Activated CD4-positive, alpha-beta T cell treated with anti-CD3 and anti-CD28 coated beads for 4 hours (primary cell): Measurements from ENCODE around the gene RNF208.
"Not testable (repeated sequence)": the region's sequence is repeated elsewhere in the genome, so short reads cannot be mapped to it uniquely, and the experiment has no call there.

Experiments used
- DNase-seq, 2 donors: peaks; one replicate each; pipeline ENCODE4 v3.0.0-alpha.2; 2020

Gene RNF208, protein sequence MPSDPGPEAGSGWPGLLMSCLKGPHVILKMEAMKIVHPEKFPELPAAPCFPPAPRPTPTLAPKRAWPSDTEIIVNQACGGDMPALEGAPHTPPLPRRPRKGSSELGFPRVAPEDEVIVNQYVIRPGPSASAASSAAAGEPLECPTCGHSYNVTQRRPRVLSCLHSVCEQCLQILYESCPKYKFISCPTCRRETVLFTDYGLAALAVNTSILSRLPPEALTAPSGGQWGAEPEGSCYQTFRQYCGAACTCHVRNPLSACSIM

DNA sequence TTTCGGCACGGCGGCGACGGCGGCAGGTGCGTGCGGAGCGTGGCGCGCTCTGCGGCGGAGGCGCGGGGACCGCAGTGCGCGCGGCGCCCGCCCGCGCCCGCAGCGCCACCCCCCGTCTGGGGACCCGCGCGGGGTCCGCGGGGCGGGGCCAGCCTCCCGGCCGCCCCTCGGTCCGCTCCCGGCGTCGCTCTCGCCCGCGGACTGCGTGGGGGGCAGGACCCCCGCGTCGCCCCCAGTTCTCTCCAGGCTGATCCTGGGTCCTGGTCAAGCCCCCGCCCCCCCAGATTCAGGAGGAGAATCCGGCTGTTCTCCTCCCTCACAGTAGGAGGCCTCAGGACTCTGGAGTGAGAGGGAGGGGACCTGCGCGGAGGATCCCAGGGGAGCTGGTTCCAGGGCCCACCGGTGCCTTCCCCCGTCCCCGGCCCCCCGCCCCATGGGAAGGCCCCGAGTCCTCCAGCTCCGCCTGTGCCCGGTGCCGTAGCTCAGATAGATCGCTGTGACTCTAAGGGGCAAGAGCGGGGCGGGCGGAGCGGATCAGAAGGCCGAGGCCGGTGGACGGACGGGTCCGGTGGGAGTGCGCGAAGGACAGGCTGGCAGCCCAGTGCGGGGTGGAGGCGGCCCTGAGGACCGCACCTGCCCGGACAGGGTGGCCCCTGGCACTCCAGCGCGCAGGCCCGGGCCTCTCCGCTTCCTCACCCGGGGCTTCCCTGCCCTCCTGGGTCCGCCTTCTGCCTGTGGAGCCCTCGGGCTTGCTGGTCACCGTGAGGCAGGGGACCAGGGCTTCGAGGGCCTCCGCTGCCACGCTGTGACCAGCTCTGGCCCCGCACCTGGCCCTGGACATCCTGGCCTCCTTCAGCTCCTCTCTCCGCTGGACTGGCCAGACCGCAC, at the start of gene RNF208:
Gene RNF208 (minus strand): TSS at position 51 of the 888 bp plus-strand sequence. CDS start 1,028 bp downstream, outside the sequence.
- no peak for DNase-seq

DNA sequence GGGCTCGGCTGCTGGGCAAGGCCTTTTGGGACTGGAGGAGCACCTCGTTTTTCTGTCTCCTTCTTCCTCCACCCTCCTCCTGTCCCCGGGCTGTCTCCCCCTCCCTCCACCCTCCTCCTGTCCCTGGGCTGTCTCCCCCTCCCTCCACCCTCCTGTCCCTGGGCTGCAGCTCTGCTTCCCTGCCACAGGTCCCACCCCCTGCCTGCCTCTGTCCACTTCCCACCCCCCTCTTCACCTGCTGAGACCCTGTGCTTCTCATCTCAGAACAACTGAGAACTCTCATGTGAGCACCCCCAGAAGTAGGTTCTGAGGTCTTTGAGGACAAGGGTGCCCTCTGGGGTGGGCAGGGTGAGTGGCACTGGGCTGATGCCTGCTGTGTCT, 49.6 kb upstream of the RNF208 start:
- no peak for DNase-seq

DNA sequence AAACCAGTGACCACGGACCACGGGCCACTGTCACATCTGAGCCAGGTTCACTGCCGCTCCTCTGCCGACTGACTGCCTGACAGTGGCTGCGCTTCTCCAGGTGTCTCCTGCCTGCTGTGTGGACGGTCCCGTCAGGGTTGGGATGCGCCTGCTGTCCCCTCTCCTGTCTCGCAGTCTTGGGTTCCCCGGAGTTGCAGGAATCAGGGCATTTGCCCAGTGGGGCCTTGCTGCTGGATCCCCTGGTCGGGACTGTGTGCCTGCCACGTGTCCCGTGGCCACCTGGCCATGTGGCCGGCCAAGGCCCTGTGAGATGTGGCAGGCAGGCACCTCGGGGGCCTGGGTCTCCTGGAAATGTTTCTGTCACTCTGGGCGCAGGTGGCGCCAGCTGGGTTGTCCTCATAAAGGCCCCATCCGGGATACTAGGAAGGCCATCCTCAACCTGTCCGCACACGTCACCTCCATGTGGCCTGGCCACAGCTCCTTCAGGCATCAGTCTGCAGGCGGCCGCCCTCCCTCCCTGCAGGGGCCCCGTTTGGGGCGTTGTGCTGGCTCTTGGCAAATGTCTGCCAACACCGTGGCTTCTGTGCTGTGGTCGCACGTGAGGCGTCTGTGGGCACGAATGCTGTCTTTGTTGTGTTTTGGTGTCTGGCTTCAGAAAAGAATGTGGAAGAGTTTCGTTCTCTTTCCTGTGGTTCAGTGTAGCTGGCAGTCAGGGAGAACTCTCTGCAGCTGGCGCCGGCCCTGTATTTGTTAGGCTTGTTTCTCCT, 49.1 kb upstream of the RNF208 start:
- DNase-seq = no peak

DNA sequence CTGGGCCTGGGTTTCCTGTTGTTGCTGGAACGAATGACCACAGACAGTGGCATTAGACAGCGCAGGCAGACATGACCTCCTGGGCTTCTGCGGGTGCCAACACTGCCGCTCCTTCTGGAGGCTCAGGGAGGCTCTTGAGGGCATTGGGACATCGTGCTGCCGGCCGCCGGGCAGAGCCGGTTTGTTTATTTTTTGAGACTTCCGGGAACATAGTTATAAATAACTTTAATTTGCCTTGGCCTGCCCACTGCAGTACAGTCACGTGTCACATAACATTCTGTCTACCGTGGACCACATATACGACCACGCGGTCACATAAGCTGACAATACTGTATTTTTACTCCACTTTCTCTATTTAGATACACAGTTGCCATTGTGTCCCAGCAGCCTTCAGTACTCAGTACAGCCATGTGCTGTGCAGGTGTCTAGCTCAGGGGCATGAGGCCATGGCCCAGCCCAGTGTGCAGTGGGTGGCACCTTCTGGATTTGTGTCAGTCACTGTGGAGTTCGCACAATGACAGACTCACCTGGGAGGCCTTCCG, 47.3 kb upstream of the RNF208 start:
- DNase-seq = no peak

DNA sequence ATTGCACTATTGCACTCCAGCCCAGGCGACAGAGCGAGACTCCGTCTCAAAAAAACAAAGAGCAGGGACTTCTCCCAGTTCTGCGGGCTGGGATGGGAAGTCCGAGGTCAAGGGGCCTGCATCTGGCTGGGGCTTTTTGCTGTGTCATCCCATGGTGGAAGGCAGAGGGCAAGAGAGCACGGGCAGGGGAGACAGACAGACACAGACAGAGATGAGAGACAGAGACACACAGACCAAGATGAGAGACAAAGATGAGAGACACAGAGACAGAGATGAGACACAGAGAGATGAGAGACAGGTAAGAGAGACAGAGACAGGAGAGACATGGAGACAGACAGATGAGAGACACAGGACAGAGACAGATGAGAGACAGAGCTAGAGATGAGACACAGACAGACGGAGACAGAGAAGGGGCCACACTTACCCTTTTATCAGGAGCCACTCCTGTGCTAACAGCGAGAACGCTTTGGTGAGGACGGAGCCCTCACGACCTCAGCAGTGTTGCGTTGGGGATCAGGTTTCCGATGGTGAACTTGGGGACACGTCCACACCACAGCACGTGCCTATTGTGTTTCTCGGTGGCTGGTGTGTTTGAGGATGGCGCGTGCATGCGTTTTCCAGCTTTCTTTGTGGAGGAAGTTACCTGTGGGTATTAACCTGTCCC, 46.6 kb upstream of the RNF208 start:
- no peak for DNase-seq

DNA sequence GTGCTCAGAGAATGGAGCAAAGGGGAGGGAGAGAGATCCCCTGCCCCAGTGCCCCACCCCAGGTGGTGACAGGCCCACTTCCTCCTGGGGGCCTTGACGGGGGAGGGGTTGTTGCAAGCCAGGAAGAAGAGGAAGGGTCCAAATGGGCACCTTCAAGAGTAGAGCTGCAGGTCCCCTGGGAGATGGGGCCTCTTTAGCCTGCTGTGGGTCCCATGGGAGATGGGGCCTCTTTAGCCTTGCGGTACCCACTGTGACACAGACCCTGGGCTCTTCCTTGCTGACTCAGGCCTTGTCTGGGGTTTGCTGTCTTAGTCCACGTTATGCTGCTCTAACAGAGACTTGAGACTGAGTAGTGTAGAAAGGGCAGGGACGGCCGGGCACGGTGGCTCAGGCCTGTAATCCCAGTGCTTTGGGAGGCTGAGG, 45.9 kb upstream of the RNF208 start:
- DNase-seq = no peak

DNA sequence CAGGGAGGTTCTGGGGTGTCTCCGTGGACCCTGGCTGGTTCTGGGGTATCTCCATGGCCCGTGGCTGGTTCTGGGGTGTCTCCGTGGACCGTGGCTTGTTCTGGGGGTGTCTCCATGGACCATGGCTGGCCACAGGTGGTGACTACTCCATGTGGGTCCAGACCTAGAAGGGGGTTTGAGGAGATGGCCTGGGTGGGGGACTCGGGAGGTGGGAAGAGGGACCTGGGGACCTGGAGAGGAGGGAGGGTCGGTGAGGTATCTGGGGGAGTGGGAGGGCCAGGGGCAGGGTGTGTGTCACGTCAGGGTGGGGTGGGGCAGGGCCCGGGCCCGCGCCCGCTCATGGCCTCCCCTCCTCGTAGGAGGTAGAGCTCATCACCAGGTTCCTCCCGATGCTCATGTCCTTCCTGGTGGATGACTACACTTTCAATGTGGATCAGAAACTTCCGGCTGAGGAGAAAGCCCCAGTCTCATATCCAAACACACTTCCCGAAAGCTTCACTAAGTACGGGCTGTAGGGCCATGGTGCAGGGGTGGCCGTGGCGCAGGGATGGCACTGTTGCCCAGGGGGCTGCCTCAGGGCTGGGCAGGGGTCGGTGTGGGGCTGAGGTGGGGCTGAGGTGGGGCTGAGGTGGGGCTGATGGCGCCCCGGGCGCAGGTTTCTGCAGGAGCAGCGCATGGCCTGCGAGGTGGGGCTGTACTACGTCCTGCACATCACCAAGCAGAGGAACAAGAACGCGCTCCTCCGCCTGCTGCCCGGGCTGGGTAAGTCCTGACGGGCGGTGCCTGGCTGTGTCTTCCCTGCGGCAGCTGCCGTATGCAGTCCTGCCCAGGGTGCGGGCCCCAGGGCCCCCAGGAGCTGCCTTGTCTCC, 44.8 kb upstream of the RNF208 start:
- no peak for DNase-seq

DNA sequence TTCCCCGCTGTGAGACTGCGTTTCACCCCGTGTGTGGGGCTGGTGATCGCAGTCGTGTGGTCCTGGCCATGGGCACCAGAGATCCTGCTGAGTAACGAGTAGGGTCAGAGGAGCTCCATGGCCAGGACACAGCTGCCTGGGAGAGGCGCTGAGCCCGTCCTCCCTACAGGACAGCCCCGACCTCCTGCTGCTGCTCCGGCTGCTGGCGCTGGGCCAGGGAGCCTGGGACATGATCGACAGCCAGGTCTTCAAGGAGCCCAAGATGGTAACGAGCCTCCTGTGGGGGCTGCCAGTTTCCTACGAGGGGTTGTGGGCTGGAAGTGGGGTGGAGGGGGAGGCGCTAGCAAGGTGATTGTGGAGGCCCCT, 44.1 kb upstream of the RNF208 start:
- DNase-seq = no peak

DNA sequence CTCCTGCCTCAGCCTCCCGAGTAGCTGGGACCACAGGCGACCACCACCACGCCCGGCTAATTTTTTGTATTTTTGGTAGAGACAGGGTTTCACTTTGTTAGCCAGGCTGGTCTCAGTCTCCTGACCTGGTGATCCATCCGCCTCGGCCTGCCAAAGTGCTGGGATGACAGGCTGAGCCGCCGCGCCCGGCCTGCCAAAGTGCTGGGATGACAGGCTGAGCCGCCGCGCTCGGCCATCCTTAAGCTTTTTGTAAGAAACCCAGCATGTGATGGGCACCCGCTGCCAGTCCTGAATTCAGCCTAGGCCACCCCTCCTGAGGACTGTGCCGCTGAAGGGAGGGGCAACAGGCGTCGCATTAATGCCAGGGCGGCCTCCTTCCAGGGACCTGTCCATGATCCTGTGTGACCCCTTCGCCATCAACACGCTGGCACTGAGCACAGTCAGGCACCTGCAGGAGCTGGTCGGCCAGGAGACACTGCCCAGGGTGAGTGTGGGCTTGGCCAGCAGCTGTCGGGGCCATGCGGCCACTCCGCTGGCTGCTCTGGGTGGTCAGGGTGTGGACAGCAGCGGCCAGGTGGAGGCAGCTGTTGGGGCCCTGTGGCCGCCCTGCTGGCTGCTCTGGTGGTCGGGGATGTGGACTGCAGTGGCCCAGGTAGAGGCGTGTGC, 43.6 kb upstream of the RNF208 start:
- DNase-seq = no peak

DNA sequence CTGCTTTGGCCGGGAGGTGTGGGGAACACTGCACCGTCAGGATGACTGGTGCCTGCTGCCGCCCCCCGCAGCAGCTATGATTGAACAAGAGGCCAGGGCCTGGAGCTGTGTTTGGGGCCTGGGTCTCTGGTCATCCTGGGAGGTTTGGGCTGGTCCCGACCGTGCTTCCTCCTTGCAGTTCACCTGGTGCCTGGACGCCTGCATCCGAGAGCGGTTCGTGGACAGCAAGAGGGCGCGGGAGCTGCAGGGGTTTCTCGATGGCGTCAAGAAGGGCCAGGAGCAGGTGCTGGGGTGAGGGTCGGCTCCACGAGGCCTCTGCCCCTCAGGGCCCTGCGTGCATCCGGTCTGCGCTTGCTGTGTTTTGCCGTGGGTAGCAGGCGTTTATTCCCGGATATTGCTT, 42.0 kb upstream of the RNF208 start:
- DNase-seq = no peak

DNA sequence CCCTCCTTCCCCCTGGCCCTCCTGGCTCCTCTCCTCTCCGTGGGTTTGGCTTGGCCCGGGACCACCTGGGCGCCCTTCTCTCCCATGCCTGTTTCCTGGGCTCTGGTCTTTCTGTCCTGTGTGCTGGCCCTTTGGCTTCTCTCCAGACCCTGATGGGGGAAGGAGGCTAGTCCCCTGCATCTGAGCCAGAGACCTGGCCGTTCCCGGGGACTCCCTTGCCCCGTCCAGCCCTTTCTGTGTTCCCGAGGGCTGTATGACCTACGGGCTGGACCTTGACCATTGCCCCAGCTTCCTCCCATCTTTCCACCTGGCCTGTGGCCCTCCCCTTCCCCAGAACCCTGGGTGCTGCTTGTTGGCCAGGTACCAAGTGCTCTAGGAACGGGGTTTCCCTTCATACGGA, 41.5 kb upstream of the RNF208 start:
- DNase-seq = no peak

DNA sequence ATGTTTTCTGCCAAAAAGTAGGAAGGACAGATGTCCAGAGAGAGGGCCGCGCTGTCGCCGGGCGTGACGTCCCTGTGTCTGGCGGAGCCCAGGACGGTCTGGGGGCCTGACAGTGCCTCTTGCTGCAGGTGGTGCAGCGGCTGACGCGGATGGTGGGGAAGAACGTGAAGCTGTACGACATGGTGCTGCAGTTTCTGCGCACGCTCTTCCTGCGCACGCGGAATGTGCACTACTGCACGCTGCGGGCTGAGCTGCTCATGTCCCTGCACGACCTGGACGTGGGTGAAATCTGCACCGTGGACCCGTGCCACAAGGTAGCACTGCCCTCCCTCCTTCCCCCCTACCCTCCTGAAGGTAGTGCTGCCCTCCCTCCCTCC, 40.9 kb upstream of the RNF208 start:
- no peak for DNase-seq

DNA sequence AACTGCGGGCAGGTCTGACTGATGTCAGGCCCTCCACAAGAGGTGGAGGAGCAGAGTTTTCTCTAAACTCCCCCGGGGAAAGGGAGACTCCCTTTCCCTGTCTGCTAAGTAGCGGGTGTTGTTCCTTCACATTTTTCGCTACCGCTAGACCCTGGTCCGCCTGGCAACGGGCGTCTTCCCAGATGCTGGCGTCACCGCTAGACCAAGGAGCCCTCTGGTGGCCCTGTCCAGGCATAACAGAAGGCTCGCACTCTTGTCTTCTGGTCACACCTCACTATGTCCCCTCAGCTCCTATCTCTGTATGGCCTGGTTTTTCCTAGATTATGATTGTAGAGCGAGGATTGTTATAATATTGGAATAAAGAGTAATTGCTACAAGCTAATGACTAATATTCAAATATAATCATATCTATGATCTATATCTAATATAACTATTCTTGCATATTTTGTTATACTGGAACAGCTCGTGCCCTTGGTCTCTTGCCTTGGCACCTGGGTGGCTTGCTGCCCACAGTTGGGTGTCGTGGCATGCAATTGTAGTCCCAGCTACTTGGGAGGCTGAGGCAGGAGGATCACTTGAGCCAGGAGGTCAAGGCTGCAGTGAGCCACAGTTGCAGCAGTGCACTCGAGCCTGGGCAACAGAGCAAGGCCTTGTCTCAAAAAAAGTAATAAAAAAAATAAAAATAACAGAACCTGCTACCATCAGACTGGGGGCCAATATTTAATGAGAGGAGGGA, 40.3 kb upstream of the RNF208 start:
- DNase-seq = not testable (repeated sequence)

DNA sequence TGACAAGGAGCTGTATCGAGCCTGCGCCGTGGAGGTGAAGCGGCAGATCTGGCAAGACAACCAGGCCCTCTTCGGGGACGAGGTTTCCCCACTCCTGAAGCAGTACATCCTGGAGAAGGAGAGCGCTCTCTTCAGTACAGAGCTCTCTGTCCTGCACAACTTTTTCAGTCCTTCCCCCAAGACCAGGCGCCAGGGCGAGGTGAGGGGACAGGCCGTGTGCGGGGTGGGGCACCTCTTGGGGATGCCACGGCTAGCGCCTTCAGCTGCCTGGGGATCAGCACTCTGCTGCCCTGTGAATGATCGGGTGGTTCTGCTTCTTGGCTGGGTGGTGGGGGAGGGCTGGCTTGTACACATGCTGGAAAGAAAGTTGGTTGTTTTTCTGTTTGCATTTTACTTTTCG, 34.8 kb upstream of the RNF208 start:
- DNase-seq = no peak

DNA sequence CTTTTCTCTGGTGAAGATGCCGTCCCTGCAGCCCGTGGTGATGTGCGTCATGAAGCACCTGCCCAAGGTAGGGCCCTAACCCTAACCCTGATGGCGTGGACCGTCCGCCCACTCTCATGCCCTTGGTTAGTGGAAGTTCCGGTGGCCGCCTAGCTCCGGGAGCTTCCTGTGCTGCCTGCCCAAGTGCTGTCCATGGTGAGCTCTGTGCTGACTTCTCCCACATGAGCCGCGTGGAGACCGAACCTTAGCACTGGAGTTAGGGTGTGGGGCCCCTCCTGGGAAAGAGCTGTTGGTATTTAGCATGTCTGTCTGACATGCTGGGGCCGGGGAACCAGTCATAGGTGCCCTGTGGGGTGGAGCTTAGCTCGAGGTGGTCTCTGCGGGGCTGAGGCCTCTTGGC, 34.3 kb upstream of the RNF208 start:
- no peak for DNase-seq

DNA sequence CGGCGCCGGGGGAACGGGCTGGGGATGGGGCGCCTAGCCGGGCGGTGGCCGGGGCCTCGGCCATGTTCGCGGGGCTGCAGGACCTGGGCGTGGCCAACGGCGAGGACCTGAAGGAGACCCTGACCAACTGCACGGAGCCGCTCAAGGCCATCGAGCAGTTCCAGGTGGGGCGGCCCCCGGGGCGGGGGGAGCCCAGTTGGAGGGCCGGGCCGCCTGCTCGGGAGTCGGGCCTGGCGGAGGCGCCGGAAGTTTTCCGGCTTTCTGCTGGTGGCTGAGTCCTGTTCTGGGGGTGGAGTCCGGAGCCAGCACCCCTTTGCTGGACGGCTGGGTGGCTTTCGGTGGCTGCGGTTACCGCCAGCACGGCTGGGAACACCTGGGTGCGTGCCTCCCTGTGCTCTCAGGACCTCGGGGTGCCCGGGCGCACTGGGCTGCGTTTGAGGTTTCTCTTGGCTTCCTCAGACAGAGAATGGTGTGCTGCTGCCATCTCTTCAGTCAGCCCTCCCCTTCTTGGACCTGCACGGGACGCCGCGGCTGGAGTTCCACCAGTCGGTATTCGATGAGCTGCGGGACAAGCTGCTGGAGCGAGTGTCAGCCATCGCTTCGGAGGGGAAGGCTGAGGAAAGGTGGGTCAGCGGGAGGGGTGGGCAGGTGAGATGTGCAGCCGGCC, 33.5 kb upstream of the RNF208 start:
- peak in 1 of 2 donors; percentile 28 for DNase-seq

DNA sequence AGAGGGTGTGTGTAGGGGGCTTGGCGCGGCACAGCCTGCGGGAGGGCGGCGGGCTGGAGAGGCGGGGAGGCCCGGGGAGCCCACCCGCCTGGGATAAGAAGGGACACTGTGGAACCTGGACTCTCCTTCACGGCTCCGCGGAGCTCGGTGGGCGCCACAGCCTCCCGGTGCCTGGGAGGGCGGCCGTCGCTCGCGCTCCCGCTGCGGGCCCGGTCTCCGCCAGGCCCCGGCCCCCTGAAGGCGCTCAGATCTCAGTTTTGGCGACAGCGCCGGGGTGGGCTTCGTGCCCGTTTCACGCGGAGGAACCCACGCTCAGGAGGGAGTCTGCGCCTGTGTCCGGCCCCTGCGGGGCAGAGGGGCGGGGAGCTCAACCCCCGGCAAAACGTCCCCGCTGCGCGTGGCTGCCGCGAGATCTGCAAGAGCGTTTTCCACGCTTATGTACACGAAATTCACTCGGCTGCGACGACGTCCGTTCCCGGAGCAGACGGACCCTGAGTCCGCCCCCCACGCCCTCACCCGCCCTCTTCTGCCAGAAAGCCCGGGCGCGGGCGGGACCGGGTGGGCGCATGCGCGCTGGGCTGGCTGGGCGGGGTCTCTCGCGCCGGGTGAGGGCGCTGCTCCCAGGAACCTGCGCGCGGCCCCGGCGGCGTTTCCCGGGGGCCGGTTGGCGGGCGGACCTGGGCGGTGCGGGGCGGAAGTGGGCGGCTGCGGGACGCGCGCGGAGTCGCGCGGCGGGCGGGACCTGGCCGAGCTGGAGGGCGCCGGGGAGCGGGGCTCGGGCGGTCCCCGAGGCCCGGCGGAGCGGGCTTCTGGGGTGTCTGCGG, 32.8 kb upstream of the RNF208 start, which contains the start of gene NELFB:
Gene NELFB (plus strand): TSS at position 704 of the 824 bp plus-strand sequence.
- DNase-seq = peak; percentile 93 to 94

DNA sequence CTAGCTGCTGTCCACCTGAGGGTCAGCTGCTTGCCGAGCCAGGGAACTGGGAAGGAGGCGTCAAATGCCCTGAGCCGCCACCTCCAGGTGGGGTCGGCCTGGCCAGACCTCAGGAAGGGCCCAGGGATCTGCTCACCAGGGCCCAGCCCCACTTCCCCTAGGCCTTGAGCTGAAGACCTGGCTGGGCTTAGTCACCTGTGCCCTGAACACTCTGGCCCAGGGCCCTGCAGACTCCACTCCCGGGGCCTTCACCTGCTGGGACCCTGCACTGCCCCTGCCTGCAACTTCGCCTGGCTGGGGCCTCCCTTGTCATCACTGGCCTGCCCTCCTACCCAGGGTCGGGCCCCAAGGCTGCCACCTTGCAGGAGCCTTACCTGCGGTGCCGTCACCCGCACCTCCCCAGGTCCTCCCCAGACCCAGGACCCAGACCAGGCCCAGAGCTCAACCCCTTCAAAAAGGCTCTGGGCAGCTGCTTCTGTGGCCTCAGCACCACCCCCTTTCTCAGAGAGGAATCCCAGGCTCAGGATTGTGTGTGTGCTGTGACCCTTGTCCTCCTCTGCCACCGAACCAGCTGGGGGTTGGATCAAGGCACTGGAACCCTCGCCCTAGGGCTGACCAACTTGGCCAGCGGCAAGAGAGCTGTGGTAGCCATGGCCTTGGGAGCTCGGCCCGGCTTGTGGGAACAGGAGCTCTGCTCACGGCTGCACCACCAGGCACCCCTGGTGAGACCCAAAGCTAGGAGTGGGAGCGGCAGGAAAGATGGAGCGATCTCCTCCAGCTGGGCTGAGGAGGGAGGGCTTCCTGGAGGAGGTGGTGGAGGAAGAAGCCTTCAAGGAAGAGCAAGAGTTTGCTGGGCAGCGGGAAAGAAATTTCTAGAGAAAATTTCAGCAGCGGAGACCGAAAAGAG, 31.9 kb upstream of the RNF208 start:
- no peak for DNase-seq
